Measurements from ENCODE around the gene GPANK1.

GPANK1 gene

GRCh38 chr6:31614684-31615578 is 49.9 kb downstream of the GPANK1 start, which contains the start of gene AIF1:
TSS of gene AIF1 (plus strand) at chr6:31615234. CDS start at chr6:31615330, 96 bp downstream.
- TF ChIP-seq GATA3 (IDR thresholded peaks at IDR 0.05; ENCODE audit: low read depth, low read length) (no peak), GATA2 (IDR thresholded peaks at IDR 0.05; ENCODE audit: low read depth, low read length) (no peak)

- TF ChIP-seq GATA3 (IDR thresholded peaks at IDR 0.05; ENCODE audit: low read depth, low read length) (no peak), GATA2 (IDR thresholded peaks at IDR 0.05; ENCODE audit: low read depth, low read length) (no peak)
These were observed 50.6 kb downstream of the GPANK1 start for GRCh38 chr6:31614075-31614619.
